Endothelial cell of umbilical vein (primary cell): Measurements from ENCODE around the gene ZNF699.
A peak's percentile ranks its signal among the peaks of the same experiment; 100 is the strongest.

Experiments
- EZH2 ChIP-seq: IDR thresholded peaks from 2 replicates; pipeline ENCODE4 v1.6.1; 2012; ENCODE audit warnings: borderline replicate concordance, low read depth, mild to moderate bottlenecking, moderate library complexity, low read length, inconsistent platforms; ENCODE audit not compliant: severe bottlenecking
- FOS ChIP-seq: IDR thresholded peaks from 2 replicates; pipeline ENCODE4 v1.6.1; 2011; ENCODE audit warnings: mild to moderate bottlenecking, low read length, moderate library complexity, borderline replicate concordance; ENCODE audit not compliant: insufficient read depth
- GATA2 ChIP-seq: IDR thresholded peaks from 2 replicates; pipeline ENCODE4 v1.7.0; 2011; ENCODE audit warnings: low read depth, mild to moderate bottlenecking, moderate library complexity, mixed read lengths, low read length; ENCODE audit not compliant: insufficient read length, insufficient read depth
- JUN ChIP-seq: IDR thresholded peaks from 2 replicates; pipeline ENCODE4 v1.6.1; 2011; ENCODE audit warnings: borderline replicate concordance, low read depth; ENCODE audit not compliant: insufficient read length, insufficient read depth
- MYC ChIP-seq: IDR thresholded peaks from one replicate; pipeline ENCODE4 v1.6.1; 2011; ENCODE audit warnings: mild to moderate bottlenecking, low read depth, low read length
- POLR2A ChIP-seq: IDR thresholded peaks from 2 replicates; pipeline ENCODE4 v1.6.1; 2012; ENCODE audit warnings: low read depth, mild to moderate bottlenecking, control low read depth, low read length
- POLR2AphosphoS5 ChIP-seq: IDR thresholded peaks from 2 replicates; pipeline ENCODE4 v1.6.1; 2012; ENCODE audit warnings: low read depth, mild to moderate bottlenecking, control low read depth, low read length, moderate library complexity; ENCODE audit not compliant: insufficient read depth
- TF ChIP-seq, protein P1 (sequence below), 2 donors: IDR thresholded peaks; 1 replicate in 1 of 2; 2 replicates in 1 of 2; pipeline ENCODE4 v1.5.1; 2011; ENCODE audit warnings: low read length in 2 of 2, mild to moderate bottlenecking in 2 of 2, moderate library complexity in 2 of 2, control low read depth in 1 of 2, inconsistent platforms in 1 of 2, low read depth in 1 of 2; ENCODE audit not compliant: insufficient read depth in 1 of 2; ENCODE audit errors: extremely low read depth in 1 of 2
- TF ChIP-seq, protein P2 (sequence below): IDR thresholded peaks from 2 replicates; pipeline ENCODE4 v1.6.1; 2011; ENCODE audit not compliant: insufficient read depth, insufficient read length

DNA sequence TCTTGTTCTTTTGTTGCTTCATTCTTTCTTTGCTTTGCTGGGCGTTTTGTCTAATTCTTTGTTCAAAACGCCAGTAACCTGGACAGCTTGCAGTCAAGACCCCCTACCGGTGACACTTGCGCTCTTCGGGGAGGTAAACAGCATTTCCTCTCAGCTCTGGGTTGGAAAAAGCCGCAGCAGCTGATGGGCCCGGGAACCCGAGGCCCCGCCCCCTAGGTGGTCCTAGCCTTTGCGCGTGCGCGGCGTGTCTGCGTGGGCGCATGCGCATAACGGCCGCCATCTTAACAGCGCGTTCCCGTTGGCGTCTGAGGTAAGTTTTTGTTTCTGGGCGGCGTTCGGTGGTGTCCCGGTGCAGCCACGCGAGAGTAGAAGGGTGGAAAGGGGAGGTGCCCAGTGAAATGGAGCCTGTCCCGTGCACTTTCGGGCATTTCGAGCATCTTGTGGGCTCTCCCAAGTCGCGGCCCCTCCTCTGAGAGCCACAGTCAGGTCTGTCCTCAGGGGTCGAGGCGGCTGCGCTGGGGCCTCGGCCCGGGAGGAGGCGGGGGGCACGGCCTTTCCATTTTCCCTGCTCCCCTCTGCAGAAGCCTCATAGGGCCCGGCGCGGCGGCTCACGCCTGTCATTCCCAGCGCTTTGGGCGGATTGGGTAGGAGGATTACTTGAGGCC, 14.4 kb upstream of the ZNF699 start, which contains the start of gene ZNF559:
- TF ChIP-seq, protein P1, sequence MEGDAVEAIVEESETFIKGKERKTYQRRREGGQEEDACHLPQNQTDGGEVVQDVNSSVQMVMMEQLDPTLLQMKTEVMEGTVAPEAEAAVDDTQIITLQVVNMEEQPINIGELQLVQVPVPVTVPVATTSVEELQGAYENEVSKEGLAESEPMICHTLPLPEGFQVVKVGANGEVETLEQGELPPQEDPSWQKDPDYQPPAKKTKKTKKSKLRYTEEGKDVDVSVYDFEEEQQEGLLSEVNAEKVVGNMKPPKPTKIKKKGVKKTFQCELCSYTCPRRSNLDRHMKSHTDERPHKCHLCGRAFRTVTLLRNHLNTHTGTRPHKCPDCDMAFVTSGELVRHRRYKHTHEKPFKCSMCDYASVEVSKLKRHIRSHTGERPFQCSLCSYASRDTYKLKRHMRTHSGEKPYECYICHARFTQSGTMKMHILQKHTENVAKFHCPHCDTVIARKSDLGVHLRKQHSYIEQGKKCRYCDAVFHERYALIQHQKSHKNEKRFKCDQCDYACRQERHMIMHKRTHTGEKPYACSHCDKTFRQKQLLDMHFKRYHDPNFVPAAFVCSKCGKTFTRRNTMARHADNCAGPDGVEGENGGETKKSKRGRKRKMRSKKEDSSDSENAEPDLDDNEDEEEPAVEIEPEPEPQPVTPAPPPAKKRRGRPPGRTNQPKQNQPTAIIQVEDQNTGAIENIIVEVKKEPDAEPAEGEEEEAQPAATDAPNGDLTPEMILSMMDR (IDR thresholded peaks at IDR 0.05; ENCODE audit: extremely low read depth in 1 of 2, insufficient read depth in 1 of 2, low read depth in 1 of 2, low read length in 2 of 2) = peak; percentile 23 to 33
- peak; percentile 9 for TF ChIP-seq POLR2A
- TF ChIP-seq POLR2AphosphoS5 = peak; percentile 9
- TF ChIP-seq, protein P2, sequence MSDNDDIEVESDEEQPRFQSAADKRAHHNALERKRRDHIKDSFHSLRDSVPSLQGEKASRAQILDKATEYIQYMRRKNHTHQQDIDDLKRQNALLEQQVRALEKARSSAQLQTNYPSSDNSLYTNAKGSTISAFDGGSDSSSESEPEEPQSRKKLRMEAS = no peak
- TF ChIP-seq EZH2 = no peak
- TF ChIP-seq GATA2 = no peak
- no peak for TF ChIP-seq JUN
- no peak for TF ChIP-seq FOS
- no peak for TF ChIP-seq MYC
